Measurements from ENCODE around the gene SEZ6L. TPM values are rescaled to one million over a fixed set of nuclear protein-coding genes. Genes with fewer than 3 reads are reported as not detected.
A peak's percentile ranks its signal among the peaks of the same experiment; 100 is the strongest.

SEZ6L gene
- total RNA-seq, 1 experiment from 2014 or later = 0.13 TPM

GRCh38 chr22:26318975-26319374 is 149.7 kb downstream of the SEZ6L start:
- Histone ChIP-seq H3K79me2 (ENCODE audit: insufficient read depth, low read length) (no peaks in the 10 kb centered on the region), H3K79me1 (ENCODE audit: insufficient read depth, low read depth, low read length, poor library complexity, severe bottlenecking) (no peaks in the 10 kb centered on the region), H3K27me3 (ENCODE audit: insufficient read depth, low read length) (no peaks in the 10 kb centered on the region), H3T11ph (ENCODE audit: low read length) (no peak overlapping the region), H3K14ac (ENCODE audit: insufficient read depth, low read length) (no peak overlapping the region), H4K5ac (ENCODE audit: insufficient read length, low read depth, low read length) (no peak overlapping the region), H4K91ac (ENCODE audit: insufficient read length, low read depth, low read length) (no peak overlapping the region), H3K27ac (ENCODE audit: insufficient read length, low read depth, low read length) (no peak overlapping the region), H2BK120ac (ENCODE audit: low read depth, low read length, poor library complexity, severe bottlenecking) (no peak overlapping the region), H2AK5ac (ENCODE audit: insufficient read length, low read length) (no peak overlapping the region), H2BK15ac (ENCODE audit: low read depth, low read length) (no peak overlapping the region), H3K18ac (ENCODE audit: insufficient read length, low read depth, low read length) (no peak overlapping the region), H3K4me1 (ENCODE audit: insufficient read depth, low read length) (no peaks in the 10 kb centered on the region), H3K4me2 (ENCODE audit: insufficient read depth, insufficient read length, low read length) (no peak overlapping the region), H2BK20ac (ENCODE audit: low read depth, low read length, poor library complexity, severe bottlenecking) (no peak overlapping the region), H4K8ac (replicated peaks; ENCODE audit: insufficient read length, low read depth, low read length) (no peak overlapping the region), H2BK5ac (ENCODE audit: insufficient read length, low read length) (no peak overlapping the region), H3K23me2 (ENCODE audit: insufficient read length, low read depth, low read length, poor library complexity, severe bottlenecking) (no peaks in the 10 kb centered on the region), H2AFZ (ENCODE audit: low read length) (no peak overlapping the region), H3K4ac (ENCODE audit: low read depth, low read length) (no peak overlapping the region), H2BK12ac (ENCODE audit: insufficient read length, low read depth, low read length) (no peak overlapping the region), H3K9me3 (ENCODE audit: control insufficient read depth, low read depth, low read length) (no peaks in the 10 kb centered on the region), H3K56ac (ENCODE audit: insufficient read length, low read depth, low read length) (no peak overlapping the region), H3K23ac (ENCODE audit: insufficient read length, low read depth, low read length) (no peak overlapping the region), H3K9ac (ENCODE audit: extremely low read depth, insufficient read length, low read length) (no peak overlapping the region), H4K20me1 (ENCODE audit: control insufficient read depth, insufficient read depth, insufficient read length) (no peaks in the 10 kb centered on the region)
- no peak overlapping the region for H3K27ac Mint-ChIP-seq
- H3K4me1 Mint-ChIP-seq = peaks cover 2 to 3% of the 10 kb centered on the region in 2 experiments; a peak in 1 of 4 replicates
- WGBS (ENCODE audit: extremely low coverage, insufficient read length, low lambda C conversion rate) = no CpG with 5 or more reads among the region's 6 CpGs
- no peaks in the 10 kb centered on the region for H3K9me3 Mint-ChIP-seq
- H3K27me3 Mint-ChIP-seq (ENCODE audit: low read depth) = peaks cover 13% of the 10 kb centered on the region
- no peak for DNase-seq
- H3K36me3 Mint-ChIP-seq (ENCODE audit: insufficient read depth in 1 of 3, low read depth in 3 of 3) = no peaks in the 10 kb centered on the region
- H3K4me3 Mint-ChIP-seq = no peak overlapping the region
- TF ChIP-seq, protein P1, sequence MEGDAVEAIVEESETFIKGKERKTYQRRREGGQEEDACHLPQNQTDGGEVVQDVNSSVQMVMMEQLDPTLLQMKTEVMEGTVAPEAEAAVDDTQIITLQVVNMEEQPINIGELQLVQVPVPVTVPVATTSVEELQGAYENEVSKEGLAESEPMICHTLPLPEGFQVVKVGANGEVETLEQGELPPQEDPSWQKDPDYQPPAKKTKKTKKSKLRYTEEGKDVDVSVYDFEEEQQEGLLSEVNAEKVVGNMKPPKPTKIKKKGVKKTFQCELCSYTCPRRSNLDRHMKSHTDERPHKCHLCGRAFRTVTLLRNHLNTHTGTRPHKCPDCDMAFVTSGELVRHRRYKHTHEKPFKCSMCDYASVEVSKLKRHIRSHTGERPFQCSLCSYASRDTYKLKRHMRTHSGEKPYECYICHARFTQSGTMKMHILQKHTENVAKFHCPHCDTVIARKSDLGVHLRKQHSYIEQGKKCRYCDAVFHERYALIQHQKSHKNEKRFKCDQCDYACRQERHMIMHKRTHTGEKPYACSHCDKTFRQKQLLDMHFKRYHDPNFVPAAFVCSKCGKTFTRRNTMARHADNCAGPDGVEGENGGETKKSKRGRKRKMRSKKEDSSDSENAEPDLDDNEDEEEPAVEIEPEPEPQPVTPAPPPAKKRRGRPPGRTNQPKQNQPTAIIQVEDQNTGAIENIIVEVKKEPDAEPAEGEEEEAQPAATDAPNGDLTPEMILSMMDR (conservative IDR thresholded peaks at IDR 0.05) = peak; percentile 16; the same call in 1 of the 3 replicates
